HG03280 (cell line): ENCODE measurements around the gene LRRN4CL.
"Not testable (repeated sequence)": the region's sequence is repeated elsewhere in the genome, so short reads cannot be mapped to it uniquely, and the experiment has no call there.

Experiments used
- ATAC-seq: cut with Tn5 transposase; IDR thresholded peaks from one replicate; pipeline ENCODE4 v1.9.1; 2021; ENCODE audit warnings: mild to moderate bottlenecking, moderate library complexity; ENCODE audit not compliant: unreplicated experiment

LRRN4CL gene

DNA sequence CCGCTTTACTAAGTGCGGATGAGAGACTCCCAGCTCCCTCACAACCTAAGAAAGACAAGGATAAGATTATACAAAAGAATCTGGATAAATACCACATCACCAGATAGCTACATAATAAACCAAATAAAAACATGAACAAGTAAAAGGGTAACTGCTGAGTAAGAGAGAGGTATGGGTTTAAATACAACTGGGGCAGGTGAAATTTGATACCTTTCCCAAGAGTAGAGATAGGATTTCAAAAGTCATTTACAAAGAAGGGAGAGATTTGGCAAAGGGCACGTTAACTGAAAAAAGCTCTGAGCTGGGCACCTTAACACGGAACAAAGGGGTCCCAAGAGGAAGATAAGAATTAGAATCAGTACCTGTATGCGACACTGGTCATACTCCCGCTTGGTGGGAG lies 12.2 kb downstream of the LRRN4CL start:
- ATAC-seq = no peak

DNA sequence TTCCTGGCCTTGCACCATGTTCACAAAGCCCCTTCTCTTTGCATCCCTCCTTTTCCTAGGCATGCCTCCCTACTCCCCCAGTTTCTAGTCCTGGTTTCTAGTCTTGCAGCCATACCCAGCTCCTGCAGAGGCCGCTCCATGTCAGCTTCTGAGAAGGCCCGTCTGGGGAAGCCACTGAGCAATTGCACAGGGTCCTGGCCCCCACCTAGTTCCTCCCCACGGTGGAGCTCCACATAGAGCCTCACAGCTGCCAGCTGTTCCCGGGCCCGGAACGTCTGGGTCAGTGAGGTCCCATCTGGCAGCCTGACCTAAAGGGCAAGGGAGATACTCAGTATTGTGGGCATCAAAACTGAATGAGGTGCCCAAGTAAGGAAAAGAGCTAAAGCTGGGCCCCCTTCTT lies 12.6 kb downstream of the LRRN4CL start:
- no peak for ATAC-seq

DNA sequence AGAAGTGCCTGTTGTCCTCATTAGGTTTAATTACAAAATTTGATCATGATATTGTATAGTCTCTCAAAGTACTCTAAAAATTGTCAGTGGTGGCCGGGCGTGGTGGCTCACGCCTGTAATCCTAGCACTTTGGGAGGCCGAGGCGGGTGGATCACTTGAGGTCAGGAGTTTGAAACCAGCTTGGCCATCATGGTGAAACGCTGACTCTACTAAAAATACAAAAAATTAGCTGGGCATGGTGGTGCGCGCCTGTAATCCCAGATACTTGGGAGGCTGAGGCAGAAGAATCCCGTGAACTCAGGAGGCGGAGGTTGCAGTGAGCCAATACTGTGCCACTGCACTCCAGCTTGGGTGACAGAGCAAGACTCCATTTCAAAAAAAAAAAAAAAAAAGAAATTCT lies 13.9 kb downstream of the LRRN4CL start:
- not testable (repeated sequence) for ATAC-seq

- ATAC-seq = no peak
Measured at GRCh38 chr11:62673196-62673525, 16.2 kb downstream of the LRRN4CL start.

DNA sequence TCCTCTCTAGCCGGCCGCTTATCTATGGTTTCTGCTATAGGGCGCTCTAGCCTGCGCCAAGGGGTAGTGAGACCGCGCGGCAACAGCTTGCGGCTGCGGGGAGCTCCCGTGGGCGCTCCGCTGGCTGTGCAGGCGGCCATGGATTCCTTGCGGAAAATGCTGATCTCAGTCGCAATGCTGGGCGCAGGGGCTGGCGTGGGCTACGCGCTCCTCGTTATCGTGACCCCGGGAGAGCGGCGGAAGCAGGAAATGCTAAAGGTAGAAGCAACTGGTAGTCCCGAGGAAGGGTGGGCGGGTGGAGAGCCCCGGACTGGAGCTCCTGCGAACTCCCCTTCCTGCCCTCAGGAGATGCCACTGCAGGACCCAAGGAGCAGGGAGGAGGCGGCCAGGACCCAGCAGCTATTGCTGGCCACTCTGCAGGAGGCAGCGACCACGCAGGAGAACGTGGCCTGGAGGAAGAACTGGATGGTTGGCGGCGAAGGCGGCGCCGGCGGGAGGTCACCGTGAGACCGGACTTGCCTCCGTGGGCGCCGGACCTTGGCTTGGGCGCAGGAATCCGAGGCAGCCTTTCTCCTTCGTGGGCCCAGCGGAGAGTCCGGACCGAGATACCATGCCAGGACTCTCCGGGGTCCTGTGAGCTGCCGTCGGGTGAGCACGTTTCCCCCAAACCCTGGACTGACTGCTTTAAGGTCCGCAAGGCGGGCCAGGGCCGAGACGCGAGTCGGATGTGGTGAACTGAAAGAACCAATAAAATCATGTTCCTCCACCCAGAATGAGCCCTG lies 17.5 kb downstream of the LRRN4CL start, which contains the start of the genes LBHD1 and UQCC3:
Gene LBHD1, minus strand, starts transcription at position 660 of the 782 bp plus-strand sequence. CDS start 2,236 bp downstream, outside the sequence.
Gene UQCC3, plus strand, starts transcription at position 66 of the 782 bp plus-strand sequence. Its CDS starts 73 bp downstream, at position 139.
- ATAC-seq = peak; percentile 52

DNA sequence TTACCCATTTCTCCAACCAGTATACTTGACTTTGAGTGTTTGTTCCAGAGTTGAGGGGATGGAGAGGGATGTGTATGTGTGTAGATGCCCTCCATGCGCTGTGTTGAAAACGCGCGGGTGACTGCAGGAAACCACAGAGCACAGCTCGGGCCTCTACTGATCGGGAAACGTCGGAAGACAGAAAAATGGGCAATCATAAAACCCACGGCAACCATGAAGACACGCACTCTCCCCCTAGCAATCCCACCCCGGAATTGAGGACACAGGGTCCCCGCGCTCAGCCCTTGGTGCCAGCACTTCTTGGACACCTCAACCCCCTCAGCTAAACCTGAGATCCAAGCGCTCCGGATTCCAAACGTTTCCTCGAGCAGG lies 18.1 kb downstream of the LRRN4CL start:
- ATAC-seq = peak; percentile 22

GRCh38 chr11:62669420-62670161 lies 19.7 kb downstream of the LRRN4CL start:
- ATAC-seq = no peak

GRCh38 chr11:62667460-62667859 lies 21.9 kb downstream of the LRRN4CL start:
- no peak for ATAC-seq

GRCh38 chr11:62666259-62666926 lies 22.9 kb downstream of the LRRN4CL start:
- no peak for ATAC-seq

GRCh38 chr11:62665599-62666258 lies 23.6 kb downstream of the LRRN4CL start:
- peak; percentile 7 for ATAC-seq

DNA sequence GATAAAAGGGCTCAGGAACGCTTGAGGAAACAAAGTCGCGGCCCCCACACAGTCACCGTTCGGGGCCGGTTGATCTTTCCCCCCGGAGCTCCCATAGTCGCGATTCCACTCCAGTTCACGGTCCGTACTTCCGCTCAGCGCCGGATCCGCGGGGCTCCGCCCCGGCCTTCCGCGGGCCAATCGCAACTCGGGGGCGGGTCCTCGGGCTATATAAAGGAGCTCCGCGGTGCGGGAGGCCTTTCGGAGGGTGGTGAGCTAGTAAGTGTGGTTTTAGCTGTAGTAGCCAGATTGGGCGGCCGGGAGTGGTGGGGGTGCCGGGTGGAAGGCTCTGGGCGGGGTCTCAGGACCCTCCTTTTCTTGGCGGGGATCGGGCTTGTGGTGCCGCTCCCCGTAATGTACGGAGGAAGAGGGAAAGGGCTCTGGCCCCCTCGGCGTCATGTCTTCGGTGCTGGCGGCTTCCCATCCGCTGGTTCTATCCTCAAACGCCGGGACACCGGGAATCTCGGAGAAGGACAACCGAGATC lies 24.2 kb downstream of the LRRN4CL start, which contains the start of the genes C11orf98 and CSKMT:
Gene C11orf98, minus strand, starts transcription at position 136 of the 524 bp plus-strand sequence. Its CDS starts 41 bp downstream, at position 95.
Gene CSKMT, plus strand, starts transcription at position 238 of the 524 bp plus-strand sequence. CDS start 568 bp downstream, outside the sequence.
- ATAC-seq = peak; percentile 90

- ATAC-seq = peak; percentile 31
Measured at GRCh38 chr11:62664405-62665074, 24.8 kb downstream of the LRRN4CL start.

DNA sequence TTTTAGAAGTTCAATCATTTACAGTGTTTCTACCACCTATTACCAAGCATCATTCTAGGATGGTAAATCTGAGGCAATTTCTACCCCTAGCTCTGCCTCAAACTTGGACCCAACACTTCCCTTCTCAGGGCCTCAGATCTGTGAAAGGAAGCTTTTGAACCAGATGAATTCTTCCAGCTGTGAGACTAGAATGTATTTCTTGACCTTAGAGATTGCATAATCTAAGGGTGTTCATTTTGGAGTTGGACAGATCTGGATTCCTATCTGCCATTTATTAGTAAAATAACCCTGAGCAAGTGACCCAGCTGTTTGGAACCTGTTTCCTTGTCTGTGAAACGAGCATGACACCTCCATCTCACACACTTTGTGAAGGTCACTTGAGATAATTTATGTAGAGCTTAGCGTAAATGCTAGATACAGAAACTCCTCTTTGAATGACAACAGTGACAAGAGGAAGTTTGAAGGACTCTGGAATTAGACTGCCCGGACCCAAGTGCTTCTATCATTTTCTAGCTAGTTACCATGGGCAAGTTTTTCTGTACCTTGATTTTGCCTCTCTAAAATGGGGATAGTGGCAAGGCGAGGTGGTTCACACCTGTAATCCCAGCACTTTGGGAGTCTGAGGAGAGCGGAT lies 32.4 kb downstream of the LRRN4CL start:
- ATAC-seq = no peak

- no peak for ATAC-seq
Measured at GRCh38 chr11:62654297-62654696, 35.0 kb downstream of the LRRN4CL start.

DNA sequence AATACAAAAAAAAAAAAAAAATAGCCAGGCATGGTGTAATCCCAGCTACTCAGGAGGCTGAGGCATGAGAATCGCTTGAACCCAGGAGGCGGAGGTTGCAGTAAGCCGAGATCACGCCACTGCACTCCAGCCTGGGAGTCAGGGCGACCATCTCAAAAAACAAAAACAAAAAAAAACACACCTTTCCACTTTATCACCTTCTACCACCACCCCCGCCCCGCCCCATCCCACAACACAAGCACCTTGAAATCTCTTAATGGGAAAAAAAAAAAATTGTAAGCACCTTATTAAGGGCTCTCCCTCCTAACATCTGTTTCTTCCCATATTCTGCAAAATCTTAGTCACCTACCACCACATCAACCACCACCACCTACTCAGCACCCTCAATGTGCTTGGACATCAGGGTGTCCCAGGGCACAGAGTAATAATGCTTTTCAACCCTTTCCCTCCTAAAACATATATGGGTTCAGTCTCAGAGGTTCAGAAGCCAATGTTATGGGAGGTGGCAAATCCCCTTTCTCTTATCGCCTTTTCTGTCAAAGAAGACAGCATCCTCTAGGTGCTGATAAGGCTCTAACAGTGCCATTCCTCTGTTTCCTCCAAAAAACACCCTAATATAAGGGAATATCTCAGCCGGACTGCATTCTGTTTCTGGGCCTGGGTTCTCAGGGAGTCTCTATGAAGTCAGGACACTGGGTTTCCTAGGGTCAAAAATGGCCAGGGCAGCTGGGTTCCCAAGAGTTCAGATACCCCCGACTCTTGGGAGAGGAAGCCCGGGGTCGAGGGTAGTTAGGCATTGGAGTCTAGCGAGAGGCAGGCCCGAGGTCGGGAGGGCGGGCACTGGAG lies 36.9 kb downstream of the LRRN4CL start:
- no peak for ATAC-seq

DNA sequence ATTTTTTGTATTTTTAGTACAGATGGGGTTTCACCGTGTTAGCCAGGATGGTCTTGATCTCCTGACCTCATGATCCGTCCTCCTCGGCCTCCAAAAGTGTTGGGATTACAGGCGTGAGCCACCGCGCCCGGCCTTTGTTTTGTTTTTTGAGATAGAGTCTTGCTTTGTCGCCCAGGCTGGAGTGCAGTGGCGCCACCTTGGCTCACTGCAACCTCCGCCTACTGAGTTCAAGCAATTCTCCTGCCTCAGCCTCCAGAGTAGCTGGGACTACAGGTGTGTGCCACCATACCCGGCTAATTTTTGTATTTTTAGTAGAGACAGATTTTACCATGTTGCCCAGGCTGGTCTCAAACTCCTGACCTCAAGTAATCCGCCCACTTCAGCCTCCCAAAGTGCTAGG lies 39.0 kb downstream of the LRRN4CL start:
- not testable (repeated sequence) for ATAC-seq

- ATAC-seq = no peak
Measured at GRCh38 chr11:62649486-62649885, 39.8 kb downstream of the LRRN4CL start.

- no peak for ATAC-seq
Measured at GRCh38 chr11:62648967-62649364, 40.4 kb downstream of the LRRN4CL start.
